ENCODE measurements around the gene SHCBP1L.
"Not testable (repeated sequence)": the region's sequence is repeated elsewhere in the genome, so short reads cannot be mapped to it uniquely, and the experiment has no call there.

The SHCBP1L gene

DNA sequence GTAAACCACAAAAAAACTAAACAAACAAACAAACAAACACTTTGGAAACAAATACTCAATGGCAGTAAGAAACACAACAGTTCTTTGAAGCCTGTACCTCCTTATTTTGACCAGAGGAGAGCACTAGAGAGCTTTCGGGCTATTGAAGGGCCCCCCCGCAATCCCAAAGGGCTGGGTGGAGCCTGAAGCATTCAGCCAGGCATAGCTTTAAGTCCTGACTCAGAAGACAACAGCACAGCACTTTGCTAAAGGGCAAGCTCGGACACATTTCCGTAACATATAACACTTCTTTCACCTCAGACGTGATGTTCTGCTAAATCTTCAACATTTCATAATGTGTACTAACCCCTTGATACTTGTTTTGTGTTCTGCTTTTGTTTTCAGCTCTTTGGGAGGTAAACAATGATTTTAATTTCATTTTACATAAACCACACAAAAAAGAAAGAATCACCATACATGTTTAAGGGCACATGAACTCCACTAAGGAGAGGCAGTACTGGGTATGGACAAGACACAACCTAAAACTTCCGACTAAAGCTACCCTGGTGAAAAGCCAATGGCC lies 9.7 kb upstream of the SHCBP1L start:
- FAIRE-seq, result peak; percentile 41

GRCh38 chr1:182960046-182960445 lies 7.1 kb upstream of the SHCBP1L start:
- FAIRE-seq, result no peak

DNA sequence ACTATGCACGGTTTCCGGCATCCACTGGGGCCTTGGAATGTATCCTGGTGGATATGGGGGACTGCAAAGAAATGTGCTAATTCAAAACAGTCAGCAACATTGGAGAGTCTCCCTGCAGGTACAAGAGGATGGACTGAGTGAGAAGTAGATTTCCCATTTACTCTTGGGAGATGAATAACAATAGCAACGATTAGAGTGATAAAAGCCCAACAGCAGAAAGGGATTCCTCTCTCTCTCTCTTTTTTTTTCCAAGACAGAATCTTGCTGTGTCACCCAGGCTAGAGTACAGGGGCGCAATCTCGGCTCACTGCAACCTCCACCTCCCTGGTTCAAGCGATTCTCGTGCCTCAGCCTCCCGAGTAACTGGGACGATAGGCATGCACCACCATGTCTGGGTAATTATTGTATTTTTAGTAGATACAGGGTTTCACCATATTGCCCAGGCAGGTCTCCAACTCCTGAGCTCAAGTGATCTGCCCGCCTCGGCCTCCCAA lies 5.0 kb upstream of the SHCBP1L start:
- FAIRE-seq, result no peak

GRCh38 chr1:182956708-182957365 lies 3.9 kb upstream of the SHCBP1L start:
- FAIRE-seq, result no peak

DNA sequence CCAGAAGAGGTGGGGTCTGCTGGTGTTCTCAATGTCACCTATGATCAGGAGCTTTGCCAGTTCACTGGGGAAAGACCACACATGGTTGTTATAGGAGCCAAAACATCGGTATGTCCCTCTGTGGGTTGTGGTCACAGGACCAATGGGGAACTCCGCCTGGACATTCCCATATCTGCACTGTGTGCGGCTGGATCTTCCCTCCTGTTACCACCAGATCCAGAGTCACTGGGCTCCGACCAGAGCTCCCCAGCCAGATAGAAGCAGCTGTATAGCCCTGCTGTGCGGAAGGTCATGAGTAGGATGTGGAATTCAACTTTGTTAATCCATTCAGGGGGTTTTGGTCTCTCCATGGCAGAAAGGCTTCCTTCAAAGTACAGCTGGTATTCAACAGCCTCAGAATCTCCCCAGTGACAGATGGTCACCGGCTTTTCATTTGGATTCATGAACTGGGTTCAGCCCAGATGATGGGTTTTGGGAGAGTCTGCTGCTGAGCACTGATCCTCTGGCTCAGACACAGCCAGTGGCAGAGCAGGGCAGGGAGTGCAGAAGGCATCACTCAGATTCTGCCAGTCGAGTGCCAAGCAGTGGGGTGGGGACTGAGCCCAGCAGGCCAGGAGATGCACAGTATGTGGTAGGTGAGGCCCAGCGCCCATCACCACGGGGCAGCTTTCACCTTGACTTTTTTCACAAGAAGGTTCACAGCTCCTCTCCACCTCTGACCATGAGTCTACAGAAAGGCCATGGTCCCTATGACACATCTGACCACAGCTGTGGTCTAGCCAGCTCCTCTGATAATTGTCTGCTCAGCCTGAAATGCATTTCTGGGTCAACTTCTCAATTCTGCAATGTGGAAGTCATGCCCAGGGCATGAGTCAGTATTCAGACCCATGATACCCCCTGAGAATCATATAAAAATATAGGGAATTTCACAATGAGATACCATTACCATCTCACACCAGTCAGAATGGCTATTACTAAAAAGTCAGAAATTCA lies 2.9 kb upstream of the SHCBP1L start:
- no peak for FAIRE-seq

DNA sequence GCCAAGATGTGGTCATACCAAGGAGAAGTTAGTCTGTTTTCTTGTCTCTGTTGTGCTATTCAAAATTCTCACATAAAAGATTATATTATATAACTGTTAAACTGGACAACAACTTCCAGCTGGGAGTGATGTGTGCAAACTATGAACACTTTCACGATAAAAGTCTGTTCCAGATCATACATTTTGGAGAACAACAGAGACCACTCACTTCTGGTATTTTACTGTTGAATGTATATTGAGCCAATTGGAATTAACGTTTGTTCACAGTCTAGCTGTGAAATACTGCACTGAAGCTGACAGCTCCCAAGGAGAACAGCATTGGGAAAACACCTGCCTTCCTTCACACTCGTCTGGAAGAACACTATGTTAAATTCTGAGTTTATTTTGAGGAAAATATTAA lies 860 bp upstream of the SHCBP1L start:
- no peak for FAIRE-seq

- not testable (repeated sequence) for FAIRE-seq
Measured at GRCh38 chr1:182943336-182943735, 9.6 kb downstream of the SHCBP1L start.

GRCh38 chr1:182942145-182942544 lies 10.8 kb downstream of the SHCBP1L start:
- not testable (repeated sequence) for FAIRE-seq

DNA sequence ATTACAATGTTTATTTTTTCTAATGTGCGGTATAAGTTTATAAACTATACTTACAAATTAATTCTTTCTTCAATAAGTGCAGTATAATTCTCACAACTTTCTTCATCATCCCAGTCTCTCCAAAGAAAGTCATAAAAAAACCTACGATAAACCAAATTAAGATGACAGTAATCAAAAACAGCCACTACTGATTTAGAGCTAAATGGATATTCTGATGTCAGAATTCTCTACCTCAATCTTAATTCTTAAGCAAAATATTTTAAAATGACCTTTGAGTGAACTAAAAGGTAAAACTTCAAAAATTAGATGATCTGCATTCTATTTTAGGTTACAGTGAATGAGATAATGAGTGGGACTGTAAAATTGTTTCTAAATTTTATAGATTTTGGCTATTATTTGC lies 13.6 kb downstream of the SHCBP1L start:
- no peak for FAIRE-seq

- FAIRE-seq, result no peak
Measured at GRCh38 chr1:182935716-182936115, 17.2 kb downstream of the SHCBP1L start.

GRCh38 chr1:182930985-182931384 lies 22.0 kb downstream of the SHCBP1L start:
- FAIRE-seq, result no peak

DNA sequence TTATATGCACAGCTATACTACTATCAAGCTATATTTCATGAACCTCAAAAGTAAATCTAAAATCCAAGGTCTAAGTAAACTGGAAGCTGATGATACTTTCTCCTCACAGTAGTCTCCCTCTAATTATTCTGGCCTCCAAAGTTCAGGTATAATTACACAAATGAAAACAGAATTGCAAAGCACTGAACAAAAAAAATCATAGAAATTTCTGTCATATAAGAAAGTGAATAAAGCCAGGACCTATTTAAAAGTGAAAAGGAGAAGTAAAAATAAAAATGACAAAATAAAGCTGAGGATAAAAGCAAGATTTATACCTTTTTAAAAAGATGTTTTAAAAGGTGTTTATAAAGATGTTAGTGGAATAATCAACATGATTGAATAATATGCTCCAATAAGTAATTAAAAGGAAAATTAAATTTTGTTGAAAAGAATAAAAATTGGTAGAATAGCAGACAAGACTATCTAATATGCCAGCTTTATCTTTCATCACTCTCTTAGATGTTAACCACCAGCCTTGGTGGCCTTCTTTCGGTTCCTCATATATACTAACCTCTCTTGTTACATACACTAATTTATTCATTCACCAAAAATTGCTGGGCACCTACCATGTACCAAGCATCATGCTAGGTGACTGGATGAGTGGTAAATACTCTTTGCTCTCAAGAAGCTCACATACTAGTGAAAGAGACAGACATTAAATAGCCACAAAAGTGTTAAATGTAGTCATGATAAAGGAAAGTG lies 25.1 kb downstream of the SHCBP1L start:
- FAIRE-seq, result no peak

DNA sequence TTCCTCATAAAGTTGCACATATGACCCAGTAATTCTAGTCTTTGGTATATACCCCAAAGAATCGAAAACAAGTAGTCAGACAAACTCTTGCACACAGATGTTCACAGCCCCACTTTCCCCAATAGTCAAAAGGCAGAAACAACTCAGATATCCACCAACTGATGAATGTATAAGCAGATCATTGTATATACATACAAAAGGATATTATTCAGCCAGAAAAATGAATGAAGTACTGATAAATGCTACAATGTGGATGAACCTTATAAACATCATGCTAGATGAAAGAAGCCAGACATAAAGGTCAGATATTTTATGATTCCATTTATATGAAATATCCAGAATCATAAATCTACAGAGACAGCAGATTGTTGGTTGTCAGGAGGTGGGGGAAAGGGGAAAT lies 27.3 kb downstream of the SHCBP1L start:
- FAIRE-seq, result no peak

GRCh38 chr1:182917378-182917777 lies 35.6 kb downstream of the SHCBP1L start:
- no peak for FAIRE-seq

- no peak for FAIRE-seq
Measured at GRCh38 chr1:182913401-182913800, 39.6 kb downstream of the SHCBP1L start.

DNA sequence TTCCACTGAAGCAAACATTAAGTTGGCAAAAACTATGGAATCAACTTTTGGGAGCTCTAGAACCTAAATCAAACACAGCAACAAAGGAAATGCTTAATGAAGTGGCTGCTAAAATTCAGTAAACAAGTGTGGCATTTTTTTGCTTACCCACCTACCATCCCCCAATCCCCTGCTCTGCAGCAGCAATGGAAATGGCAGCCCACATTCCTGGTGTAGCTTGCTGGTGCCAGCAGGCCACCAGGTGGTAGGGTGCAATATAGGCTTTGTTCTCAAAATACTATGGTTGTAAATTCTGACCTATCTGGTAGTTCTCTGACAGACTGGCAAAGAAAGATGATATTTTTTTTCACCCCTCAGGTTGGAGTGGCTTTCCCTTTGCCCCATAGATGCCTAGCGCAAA lies 42.8 kb downstream of the SHCBP1L start:
- no peak for FAIRE-seq

GRCh38 chr1:182909578-182909977 lies 43.4 kb downstream of the SHCBP1L start:
- FAIRE-seq, result no peak

GRCh38 chr1:182905321-182905720 lies 47.6 kb downstream of the SHCBP1L start:
- no peak for FAIRE-seq

- not testable (repeated sequence) for FAIRE-seq
Measured at GRCh38 chr1:182901946-182902345, 51.0 kb downstream of the SHCBP1L start.

DNA sequence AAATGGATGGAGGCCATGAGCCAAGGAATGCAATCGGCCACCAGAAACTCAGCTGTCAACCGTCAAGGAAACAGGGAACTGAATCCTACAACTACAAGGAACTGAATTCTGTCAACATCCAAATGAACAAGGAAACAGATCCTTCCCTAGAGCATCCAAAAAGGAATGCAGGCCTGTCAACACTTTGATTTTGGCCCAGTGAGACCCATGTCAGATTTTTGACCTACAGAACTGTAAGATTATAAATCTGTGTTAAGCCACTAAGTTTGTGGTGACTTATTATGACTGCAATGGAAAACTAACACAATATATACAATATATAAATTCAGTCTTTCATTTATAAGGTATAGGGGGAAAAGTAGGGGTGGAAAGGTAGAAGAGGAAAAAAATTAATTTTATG lies 55.3 kb downstream of the SHCBP1L start:
- no peak for FAIRE-seq

DNA sequence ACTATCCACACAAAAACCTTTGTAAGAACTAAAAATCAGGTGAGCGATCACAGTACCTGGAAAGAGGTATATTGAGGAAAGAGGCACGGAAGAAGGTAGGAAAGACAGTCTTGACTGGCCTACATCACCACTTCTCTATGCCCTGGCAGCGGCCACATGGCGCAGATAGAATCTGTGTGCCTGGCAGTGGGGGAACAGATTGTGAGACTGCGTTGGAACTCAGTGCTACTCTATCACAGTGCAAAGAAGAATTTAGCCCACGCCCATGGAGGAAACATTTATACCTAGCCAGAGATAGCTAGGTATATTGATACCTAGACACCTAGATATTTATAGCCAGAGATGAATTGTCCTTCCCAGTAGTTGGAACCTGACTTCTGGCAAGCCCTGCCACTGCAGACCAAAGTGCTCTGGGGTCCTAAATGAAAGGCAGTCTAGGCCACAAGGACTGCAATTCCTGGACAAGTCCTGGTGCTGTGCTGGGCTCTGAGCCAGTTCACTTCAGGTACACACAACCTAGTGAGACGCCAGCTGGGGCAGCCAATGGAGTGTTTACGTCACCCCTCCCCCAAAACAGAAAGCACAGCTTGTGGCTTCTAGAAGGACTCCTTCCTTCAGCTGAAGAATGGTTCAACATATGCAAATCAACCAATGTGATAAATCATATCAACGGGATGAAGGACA lies 61.9 kb downstream of the SHCBP1L start:
- no peak for FAIRE-seq

GRCh38 chr1:182889997-182890396 lies 63.0 kb downstream of the SHCBP1L start:
- FAIRE-seq, result no peak
